ENCODE data around the gene RPRD1B. TPM values are rescaled to one million over a fixed set of nuclear protein-coding genes. Genes with fewer than 3 reads are reported as not detected.

Gene RPRD1B
- total RNA-seq, 1 donor from 2014 or later: 21.1 TPM

- DNase-seq (ENCODE audit: low read depth): no peak
- Histone ChIP-seq H3K27me3 (ENCODE audit: control insufficient read depth, insufficient read depth, low read length) (no peaks in the 10 kb centered on the region), H3K36me3 (ENCODE audit: control insufficient read depth, insufficient read depth, low read length) (no peaks in the 10 kb centered on the region)
These were observed 41.6 kb upstream of the RPRD1B start for GRCh38 chr20:37991908-37992307.

DNA sequence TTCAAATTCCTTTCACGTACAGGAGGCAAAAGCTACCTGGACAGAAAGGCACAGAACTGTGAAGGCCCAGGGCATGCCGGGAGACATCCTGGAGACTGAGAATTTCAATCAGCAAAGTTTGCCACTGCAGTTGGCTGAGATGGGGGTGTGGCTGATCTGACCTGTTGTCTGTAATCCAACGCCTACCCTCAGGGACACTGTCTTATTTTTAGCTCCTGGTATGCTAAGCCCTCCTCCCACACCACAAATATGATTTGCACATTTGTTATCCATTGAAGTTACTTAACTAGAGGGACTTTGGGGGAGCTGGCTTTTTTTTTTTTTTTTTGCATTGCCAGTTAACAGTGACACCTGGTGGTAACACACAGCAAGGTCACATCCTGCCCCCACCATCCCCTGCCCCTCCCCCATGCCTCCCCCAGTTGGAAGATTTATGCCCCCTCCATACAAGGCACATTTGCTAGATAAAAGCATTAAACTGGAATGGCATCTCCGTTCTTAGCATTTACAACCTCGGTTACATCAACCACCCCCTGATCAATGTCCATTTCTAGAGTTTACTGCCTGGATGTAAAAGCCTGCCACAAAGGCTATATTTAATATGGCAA is 40.6 kb upstream of the RPRD1B start:
- no peaks in the 10 kb centered on the region for H3K27me3 ChIP-seq (ENCODE audit: control insufficient read depth, insufficient read depth, low read length)
- no peak overlapping the region for H3K4me3 ChIP-seq (ENCODE audit: low read depth, low read length)
- TF ChIP-seq CTCF (IDR thresholded peaks at IDR 0.05; ENCODE audit: insufficient read depth, low read length, poor library complexity, severe bottlenecking): peak; percentile 74
- DNase-seq (ENCODE audit: low read depth): no peak
- H3K36me3 ChIP-seq (ENCODE audit: control insufficient read depth, insufficient read depth, low read length): no peaks in the 10 kb centered on the region

More at GRCh38 chr20:37991908-37992307, 41.6 kb upstream of the RPRD1B start:
- H3K4me3 ChIP-seq (ENCODE audit: low read depth, low read length): no peak overlapping the region
- no peak for TF ChIP-seq CTCF (IDR thresholded peaks at IDR 0.05; ENCODE audit: insufficient read depth, low read length, poor library complexity, severe bottlenecking)

- no peak for DNase-seq (ENCODE audit: low read depth)
- no peak for TF ChIP-seq CTCF (IDR thresholded peaks at IDR 0.05; ENCODE audit: insufficient read depth, low read length, poor library complexity, severe bottlenecking)
- Histone ChIP-seq H3K4me3 (ENCODE audit: low read depth, low read length) (no peak overlapping the region), H3K36me3 (ENCODE audit: control insufficient read depth, insufficient read depth, low read length) (no peaks in the 10 kb centered on the region), H3K27me3 (ENCODE audit: control insufficient read depth, insufficient read depth, low read length) (no peaks in the 10 kb centered on the region)
These were observed 39.0 kb upstream of the RPRD1B start for GRCh38 chr20:37994512-37994911.

DNA sequence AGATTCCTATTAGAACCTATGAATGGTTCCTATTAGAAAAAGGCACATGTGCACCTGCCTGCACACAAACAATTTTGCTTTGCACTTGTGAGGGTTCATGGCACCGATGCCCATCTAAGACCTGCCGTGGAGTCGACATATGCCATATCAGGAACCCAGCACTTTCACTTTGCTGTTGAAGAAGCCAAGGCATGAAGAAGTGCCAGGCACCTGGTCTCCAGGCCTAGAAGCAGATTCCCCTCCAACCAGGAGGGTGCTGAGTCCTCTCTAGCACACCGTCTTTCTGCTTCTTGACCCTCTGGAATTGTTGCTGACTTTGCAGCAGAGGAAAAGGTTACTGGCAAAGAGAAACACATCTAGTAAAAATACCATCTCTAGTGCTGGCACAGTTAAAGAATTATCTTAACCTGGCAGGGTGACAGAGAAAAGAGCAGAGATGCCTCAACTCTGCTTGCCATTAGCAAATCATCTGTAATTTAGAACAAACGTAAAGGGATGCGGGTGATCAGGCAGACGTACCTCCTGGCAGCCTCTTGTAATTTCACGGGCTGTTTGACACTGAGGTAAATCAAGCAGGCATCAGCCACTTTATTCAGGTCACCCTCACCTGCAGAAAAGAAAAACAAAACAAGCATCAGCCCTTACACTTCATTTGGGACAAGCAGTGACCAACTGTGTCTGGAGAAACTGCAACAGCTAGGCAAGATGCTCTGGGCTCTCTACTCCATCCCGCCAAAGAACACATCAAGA is 37.5 kb upstream of the RPRD1B start:
- TF ChIP-seq CTCF (IDR thresholded peaks at IDR 0.05; ENCODE audit: insufficient read depth, low read length, poor library complexity, severe bottlenecking): no peak
- Histone ChIP-seq H3K4me3 (ENCODE audit: low read depth, low read length) (no peak overlapping the region), H3K27me3 (ENCODE audit: control insufficient read depth, insufficient read depth, low read length) (no peaks in the 10 kb centered on the region), H3K36me3 (ENCODE audit: control insufficient read depth, insufficient read depth, low read length) (peaks cover 1% of the 10 kb centered on the region)
- no peak for DNase-seq (ENCODE audit: low read depth)

GRCh38 chr20:37997516-37997915 is 36.0 kb upstream of the RPRD1B start:
- DNase-seq (ENCODE audit: low read depth): no peak
- H3K27me3 ChIP-seq (ENCODE audit: control insufficient read depth, insufficient read depth, low read length): no peaks in the 10 kb centered on the region
- no peak overlapping the region for H3K4me3 ChIP-seq (ENCODE audit: low read depth, low read length)
- peaks cover 1% of the 10 kb centered on the region for H3K36me3 ChIP-seq (ENCODE audit: control insufficient read depth, insufficient read depth, low read length)
- TF ChIP-seq CTCF (IDR thresholded peaks at IDR 0.05; ENCODE audit: insufficient read depth, low read length, poor library complexity, severe bottlenecking): no peak

All from kidney epithelial cell (primary cell).